ENCODE data around the gene TMEM175. TPM values are rescaled to one million over a fixed set of nuclear protein-coding genes. Genes with fewer than 3 reads are reported as not detected.

Gene TMEM175
- total and polyA plus RNA-seq, 2 of the 13 experiments (the other 11 are each of a cell fraction or from before 2014, with no cell fraction given): 5.1 to 9.9 TPM

GRCh38 chr4:951594-952468 is 19.6 kb downstream of the TMEM175 start:
- no peaks in the 10 kb centered on the region for H4K20me1 ChIP-seq (ENCODE audit: insufficient read depth, low read length)
- H3K9me3 ChIP-seq (ENCODE audit: low read length): no peaks in the 10 kb centered on the region
- H2AFZ ChIP-seq (ENCODE audit: low read length): no peak overlapping the region
- in situ Hi-C loops (cut with HindIII; ENCODE audit: extremely low pct_ligation_motif_present, low pct_unique_long_range_greater_than_20kb) (no loop called here), intact Hi-C loops (cut with micrococcal nuclease; ENCODE audit: unreplicated experiment) (no loop called here)
- no peaks in the 10 kb centered on the region for H3K27me3 ChIP-seq (ENCODE audit: control insufficient read depth in 1 of 2, insufficient read depth in 2 of 2, low read length in 2 of 2)
- ChIA-PET CTCF (ENCODE audit: low intra/inter-chr PET ratio, low total read pairs) (no interaction called here), POLR2A (no interaction called here)
- DNase-seq (ENCODE audit: low spot score): no peak
- no peaks in the 10 kb centered on the region for H3K79me2 ChIP-seq (ENCODE audit: insufficient read depth, low read length)
- 100% methylated on average over 8 of the region's 23 CpGs for WGBS (ENCODE audit: low lambda C conversion rate)
- no peak overlapping the region for H3K4me2 ChIP-seq (ENCODE audit: low read depth, low read length)
- H3K36me3 ChIP-seq (replicated peaks in 1 of 2; ENCODE audit: control insufficient read depth in 1 of 2, insufficient read depth in 2 of 2, low read length in 2 of 2): no peaks in the 10 kb centered on the region
- FAIRE-seq: no peak
- peaks cover 12% of the 10 kb centered on the region; the same call in 1 of the 2 replicates for H3K4me1 ChIP-seq (ENCODE audit: insufficient read depth, low read length)
- BruUV-seq (replicated peaks): no TSS peak
- no peak overlapping the region for H3K27ac ChIP-seq (ENCODE audit: extremely low read length, insufficient read depth, low read length)
- no peak overlapping the region for H3K4me3 ChIP-seq (replicated peaks in 1 of 3; ENCODE audit: insufficient read depth in 1 of 3, low read depth in 2 of 3, low read length in 3 of 3)
- no peak for ATAC-seq
- H3K9ac ChIP-seq (ENCODE audit: insufficient read depth, low read depth, low read length): no peak overlapping the region
- TF ChIP-seq ZUFSP (CRISPR knock-in tag; IDR thresholded peaks at IDR 0.05; ENCODE audit: borderline replicate concordance): no peak
- no peak for TF ChIP-seq SNAPC4 (CRISPR knock-in tag; IDR thresholded peaks at IDR 0.05)
- no peak for TF ChIP-seq ZBTB40 (IDR thresholded peaks at IDR 0.05)
- TF ChIP-seq ZBTB40 (CRISPR knock-in tag; IDR thresholded peaks at IDR 0.05): no peak

All from HepG2 (cell line).